IMR-90 (cell line): Measurements from ENCODE around the gene CXCL16. TPM values are rescaled to one million over a fixed set of nuclear protein-coding genes. Genes with fewer than 3 reads are reported as not detected.

Source experiments
- ATAC-seq: fragments of 200-7000 bp; cut with Tn5 transposase; 2 replicates; pipeline ENCODE4 v1.9.1; 2020; ENCODE audit warnings: low read depth, mild to moderate bottlenecking, moderate library complexity
- BruUV-seq: library from RNA; stranded (reverse); fragments of 400-500 nt; replicated peaks from 2 replicates; lab custom pipeline; 2021; lab: Mats Ljungman, UMichigan
- CTCF ChIA-PET: fragments of 300-600 bp; formaldehyde crosslinking; extraction: SDS; loops from one replicate; lab custom pipeline; 2021; ENCODE audit warnings: antibody characterized with exemption; lab: Yijun Ruan, JAX
- POLR2A ChIA-PET: fragments of 300-600 bp; sonication (Branson Sonifier 250); formaldehyde crosslinking; loops from one replicate; lab custom pipeline; 2022; ENCODE audit warnings: antibody characterized with exemption; ENCODE audit not compliant: unreplicated experiment; lab: Charles Lee
- DNase-seq: peaks from one replicate; pipeline ENCODE4 v3.0.0; 2013
- H2AFZ ChIP-seq: replicated peaks from 2 replicates; pipeline ENCODE3; 2013; ENCODE audit warnings: low read length, mild to moderate bottlenecking; ENCODE audit not compliant: poor library complexity
- H2AK5ac ChIP-seq: 2 replicates; pipeline ENCODE4 v1.6.1; 2013; ENCODE audit warnings: low read depth, low read length, inconsistent platforms
- H2AK9ac ChIP-seq: replicated peaks from 2 replicates; pipeline ENCODE3; 2013; ENCODE audit warnings: mild to moderate bottlenecking, low read depth, low read length, moderate library complexity; ENCODE audit not compliant: poor library complexity
- H2BK120ac ChIP-seq: 2 replicates; pipeline ENCODE4 v1.6.1; 2013; ENCODE audit warnings: low read depth, low read length, inconsistent platforms
- H2BK15ac ChIP-seq: 3 replicates; pipeline ENCODE4 v1.6.1; 2013; ENCODE audit warnings: low read depth, low read length, inconsistent platforms
- H2BK20ac ChIP-seq: 2 replicates; pipeline ENCODE4 v1.6.1; 2013; ENCODE audit warnings: low read depth, mild to moderate bottlenecking, inconsistent platforms, low read length, moderate library complexity
- H2BK5ac ChIP-seq: 2 replicates; pipeline ENCODE4 v1.6.1; 2013; ENCODE audit warnings: mild to moderate bottlenecking, low read depth, low read length, inconsistent platforms; ENCODE audit not compliant: poor library complexity, severe bottlenecking
- H3K14ac ChIP-seq: replicated peaks from 2 replicates; pipeline ENCODE4 v1.6.1; 2013; ENCODE audit warnings: low read depth, low read length, inconsistent platforms
- H3K18ac ChIP-seq: 2 replicates; pipeline ENCODE4 v1.6.1; 2013; ENCODE audit warnings: low read depth, low read length, control low read depth
- H3K23ac ChIP-seq: 2 replicates; pipeline ENCODE4 v1.6.1; 2013; ENCODE audit warnings: low read depth, low read length, inconsistent platforms
- H3K27ac ChIP-seq: 2 replicates; pipeline ENCODE4 v1.5.1; 2013; ENCODE audit warnings: mild to moderate bottlenecking, control low read depth, low read length; ENCODE audit not compliant: insufficient read depth
- H3K27me3 ChIP-seq: 2 replicates; pipeline ENCODE4 v1.6.1; 2013; ENCODE audit warnings: low read length; ENCODE audit not compliant: control insufficient read depth, insufficient read depth
- H3K36me3 ChIP-seq: 2 replicates; pipeline ENCODE4 v1.6.1; 2013; ENCODE audit warnings: low read length, mixed read lengths; ENCODE audit not compliant: control insufficient read depth, insufficient read depth
- H3K4ac ChIP-seq: 2 replicates; pipeline ENCODE4 v1.6.1; 2013; ENCODE audit warnings: low read depth, low read length, inconsistent platforms
- H3K4me1 ChIP-seq: 2 replicates; pipeline ENCODE4 v1.6.1; 2013; ENCODE audit warnings: low read length, mixed read lengths; ENCODE audit not compliant: control insufficient read depth, insufficient read depth
- H3K4me2 ChIP-seq: 2 replicates; pipeline ENCODE4 v1.6.1; 2013; ENCODE audit warnings: low read depth, mild to moderate bottlenecking, control low read depth, low read length, moderate library complexity
- H3K4me3 ChIP-seq: 2 replicates; pipeline ENCODE4 v1.5.1; 2013; ENCODE audit warnings: low read depth, mild to moderate bottlenecking, control low read depth, low read length, moderate library complexity; ENCODE audit not compliant: insufficient read depth
- H3K56ac ChIP-seq: 2 replicates; pipeline ENCODE4 v1.6.1; 2013; ENCODE audit warnings: low read length, inconsistent platforms; ENCODE audit not compliant: insufficient read depth; ENCODE audit errors: extremely low read depth
- H3K79me1 ChIP-seq, 2 experiments: 2 replicates each; pipeline ENCODE4 v1.6.1; 2013; ENCODE audit warnings: low read length in 2 of 2, inconsistent platforms in 1 of 2, low read depth in 1 of 2
- H3K9ac ChIP-seq: 2 replicates; pipeline ENCODE4 v1.6.1; 2013; ENCODE audit warnings: low read depth, low read length, control low read depth
- H3K9me1 ChIP-seq: 2 replicates; pipeline ENCODE4 v1.6.1; 2013; ENCODE audit warnings: low read length, inconsistent platforms; ENCODE audit not compliant: insufficient read depth
- H3K9me3 ChIP-seq: 2 replicates; pipeline ENCODE4 v1.6.1; 2013; ENCODE audit warnings: low read length; ENCODE audit not compliant: control insufficient read depth, insufficient read depth
- H4K20me1 ChIP-seq: 2 replicates; pipeline ENCODE4 v1.6.1; 2013; ENCODE audit warnings: low read length, inconsistent platforms; ENCODE audit not compliant: insufficient read depth
- H4K5ac ChIP-seq: 2 replicates; pipeline ENCODE4 v1.6.1; 2013; ENCODE audit warnings: mild to moderate bottlenecking, low read depth, low read length, control low read depth
- H4K8ac ChIP-seq, 2 experiments: 2 replicates each; pipeline ENCODE4 v1.6.1; 2013; ENCODE audit warnings: low read depth in 2 of 2, low read length in 2 of 2, control low read depth in 1 of 2, inconsistent platforms in 1 of 2
- H4K91ac ChIP-seq: 2 replicates; pipeline ENCODE4 v1.6.1; 2013; ENCODE audit warnings: low read depth, low read length, inconsistent platforms; ENCODE audit not compliant: insufficient read depth
- BHLHE40 ChIP-seq: fragments of 150-350 bp; IDR thresholded peaks from 2 replicates; pipeline ENCODE4 v1.6.1; 2016; ENCODE audit warnings: mild to moderate bottlenecking, low read depth, low read length
- CEBPB ChIP-seq: IDR thresholded peaks from 2 replicates; pipeline ENCODE4 v1.6.1; 2012; ENCODE audit warnings: low read depth, low read length, improper control_type of control experiment
- CHD1 ChIP-seq: IDR thresholded peaks from 2 replicates; pipeline ENCODE4 v1.6.1; 2012; ENCODE audit warnings: low read depth, low read length, improper control_type of control experiment
- CTCF ChIP-seq: conservative IDR thresholded peaks from 2 replicates; pipeline ENCODE4 v1.5.1; 2012; ENCODE audit warnings: mild to moderate bottlenecking, low read depth, low read length, improper control_type of control experiment
- MAZ ChIP-seq: IDR thresholded peaks from 2 replicates; pipeline ENCODE4 v1.6.1; 2012; ENCODE audit warnings: low read depth, mild to moderate bottlenecking, low read length, improper control_type of control experiment, moderate library complexity, borderline replicate concordance
- MXI1 ChIP-seq: IDR thresholded peaks from 2 replicates; pipeline ENCODE4 v1.6.1; 2012; ENCODE audit warnings: low read depth, mild to moderate bottlenecking, low read length, moderate library complexity, borderline replicate concordance
- POLR2A ChIP-seq: IDR thresholded peaks from 2 replicates; pipeline ENCODE4 v1.6.1; 2012; ENCODE audit warnings: mild to moderate bottlenecking, low read depth, low read length
- RAD21 ChIP-seq: IDR thresholded peaks from 2 replicates; pipeline ENCODE4 v1.6.1; 2012; ENCODE audit warnings: low read length, improper control_type of control experiment
- RCOR1 ChIP-seq: IDR thresholded peaks from 2 replicates; pipeline ENCODE4 v1.6.1; 2012; ENCODE audit warnings: mild to moderate bottlenecking, low read length, improper control_type of control experiment; ENCODE audit not compliant: insufficient replicate concordance
- RFX5 ChIP-seq: IDR thresholded peaks from 2 replicates; pipeline ENCODE4 v1.8.0; 2012; ENCODE audit warnings: low read depth, mild to moderate bottlenecking, low read length, moderate library complexity
- SMC3 ChIP-seq: fragments of 150-350 bp; IDR thresholded peaks from 2 replicates; pipeline ENCODE4 v1.6.1; 2016; ENCODE audit warnings: low read depth, mild to moderate bottlenecking, antibody characterized with exemption, low read length, moderate library complexity
- USF2 ChIP-seq: fragments of 150-350 bp; IDR thresholded peaks from 2 replicates; pipeline ENCODE4 v1.6.1; 2017; ENCODE audit warnings: mild to moderate bottlenecking, antibody characterized with exemption, low read length, low read depth
- WGBS, 2 experiments: methylation state at CpG; one replicate each; pipeline versions ENCODE4 v1.1.5 to v1.1.7; 2013; ENCODE audit warnings: missing lambda C conversion rate in 2 of 2; ENCODE audit not compliant: insufficient read length in 1 of 2; ENCODE audit errors: extremely low coverage in 2 of 2; 5-methylcytosine and 5-hydroxymethylcytosine counted together
- dilution Hi-C: fragments of 300-500 bp; cut with HindIII; formaldehyde crosslinking; loops from one replicate; pipeline ENCODE4 v1.14.3; 2018; ENCODE audit warnings: low sequenced_read_pairs; ENCODE audit not compliant: unreplicated experiment
- in situ Hi-C: fragments of 300-500 bp; cut with MboI; formaldehyde crosslinking; loops from 3 replicates; pipeline ENCODE4 v1.14.3; 2019; ENCODE audit warnings: low sequenced_read_pairs, inconsistent platforms, mixed read lengths
- intact Hi-C: fragments of 100-400 bp; cut with micrococcal nuclease; formaldehyde crosslinking; loops from 2 replicates; pipeline ENCODE4 v1.10.0; 2022
- polyA plus RNA-seq, 3 experiments: library from polyadenylated mRNA; depleted of rRNA; stranded (reverse); fragments of >200 nt; gene quantifications; 2 replicates each; pipeline ENCODE4 v1.2.3, GENCODE V29; 2012; ENCODE audit warnings: low replicate concordance in 1 of 3
- total RNA-seq: library from RNA; depleted of rRNA; stranded (reverse); fragments of >200 nt; gene quantifications from 2 replicates; pipeline ENCODE4 v1.2.3, GENCODE V29; 2012

CXCL16 gene
- total and polyA plus RNA-seq, 2 of the 4 experiments (the other 2 are of a cell fraction), result 0.36 to 1.6 TPM

- H3K18ac ChIP-seq, result no peak within 1 kb of the TSS
- no peak within 1 kb of the TSS for H2BK15ac ChIP-seq
- no peak within 1 kb of the TSS for H2BK120ac ChIP-seq
- H3K27me3 ChIP-seq, result no peaks in the 10 kb centered on the region
- no peak within 1 kb of the TSS for H4K5ac ChIP-seq
- H3K9ac ChIP-seq, result peak within 1 kb of the TSS; percentile 47
- peak; percentile 98 for DNase-seq
- dilution Hi-C loops, result no loop called here
- TF ChIP-seq BHLHE40 (peak; percentile 77), POLR2A (no peak), RAD21 (peak; percentile 80), RCOR1 (peak; percentile 61), MAZ (peak; percentile 98), SMC3 (peak; percentile 69), RFX5 (no peak), MXI1 (peak; percentile 66; the same call in 1 of the 2 replicates), CEBPB (0 out of 2 replicates have a peak, but pooled peaks have one; percentile 32), CHD1 (no peak), USF2 (peak; percentile 65; the same call in 1 of the 2 replicates), CTCF (peak; percentile 77)
- peaks cover 10% of the 10 kb centered on the region for H3K9me1 ChIP-seq
- peak within 1 kb of the TSS in 1 of 2 experiments; percentile 14; a peak in 1 of 4 replicates for H4K8ac ChIP-seq
- H3K79me1 ChIP-seq, result peaks cover 3% of the 10 kb centered on the region in 2 experiments
- POLR2A ChIA-PET, result no interaction called here
- H4K20me1 ChIP-seq, result peaks cover 4% of the 10 kb centered on the region; the same call in 1 of the 2 replicates
- in situ Hi-C loops, result loop anchor here (10.0 kb wide), 1 partner anchor 175 kb away; no protein-coding TSS in a partner anchor
- H3K56ac ChIP-seq, result peak within 1 kb of the TSS; percentile 25
- peak within 1 kb of the TSS; percentile 59; the same call in 1 of the 2 replicates for H3K23ac ChIP-seq
- CTCF ChIA-PET, result interaction anchor here (0.5 to 1.2 kb wide), 4 partner anchors 31 to 199 kb away, joined by 3 to 5 read pairs (median 3); no protein-coding TSS in a partner anchor
- no peak within 1 kb of the TSS for H3K4ac ChIP-seq
- peaks cover 9% of the 10 kb centered on the region for H3K4me1 ChIP-seq
- BruUV-seq, result no TSS peak
- H3K14ac ChIP-seq, result no peak within 1 kb of the TSS
- no peak within 1 kb of the TSS; the same call in 1 of the 2 replicates for H3K27ac ChIP-seq
- intact Hi-C loops, result loop anchor here (1.0 kb wide), 2 partner anchors 80 to 179 kb away; no protein-coding TSS in a partner anchor
- no peak within 1 kb of the TSS; the same call in 1 of the 2 replicates for H4K91ac ChIP-seq
- H3K36me3 ChIP-seq, result no peaks in the 10 kb centered on the region
- peak within 1 kb of the TSS; percentile 88 for H2AFZ ChIP-seq
- H2BK20ac ChIP-seq, result no peak within 1 kb of the TSS
- WGBS, 2 experiments, result 0% methylated on average over 15 of the region's 67 CpGs; no CpG with 5 or more reads in 1 of the 2 experiments
- peak within 1 kb of the TSS; percentile 48; the same call in 1 of the 2 replicates for H2AK5ac ChIP-seq
- peak within 1 kb of the TSS; percentile 49 for H3K4me3 ChIP-seq
- peak within 1 kb of the TSS; percentile 80 for H2AK9ac ChIP-seq
- ATAC-seq, result peak; percentile 96
- H3K9me3 ChIP-seq, result no peaks in the 10 kb centered on the region
- H2BK5ac ChIP-seq, result no peak within 1 kb of the TSS
- H3K4me2 ChIP-seq, result peak within 1 kb of the TSS; percentile 97
Measured at GRCh38 chr17:4709794-4710692, 29.7 kb downstream of the CXCL16 start, which contains the start of gene ARRB2. Gene ARRB2, plus strand, starts transcription at chr17:4710632. Its CDS starts 90 bp downstream, at chr17:4710722.
